Activated CD4-positive, alpha-beta memory T cell treated with anti-CD3 and anti-CD28 coated beads, Interleukin-2, amount 10 ng/mL, durations not matched to agents 7 days and 5 days (primary cell): ENCODE data around the gene MRGPRF. TPM values are rescaled to one million over a fixed set of nuclear protein-coding genes. Genes with fewer than 3 reads are reported as not detected.
"Not testable (repeated sequence)": the region's sequence is repeated elsewhere in the genome, so short reads cannot be mapped to it uniquely, and the experiment has no call there.

Experiments
- CTCF ChIA-PET: fragments of 350-600 bp; sonication (Branson Sonifier 250); formaldehyde crosslinking; loops from one replicate; lab custom pipeline; 2021; ENCODE audit warnings: antibody characterized with exemption, inconsistent platforms; lab: Charles Lee
- POLR2A ChIA-PET: fragments of 350-600 bp; sonication (Branson Sonifier 250); formaldehyde crosslinking; loops from one replicate; lab custom pipeline; 2021; ENCODE audit warnings: antibody characterized with exemption; lab: Charles Lee
- DNase-seq: peaks from one replicate; pipeline ENCODE4 v3.0.0-alpha.2; 2020
- H3K27ac Mint-ChIP-seq: one replicate; pipeline ENCODE4 v1.8.0; 2021; ENCODE audit warnings: mild to moderate bottlenecking, mixed read lengths
- H3K27me3 Mint-ChIP-seq: one replicate; pipeline ENCODE4 v1.8.0; 2021; ENCODE audit warnings: mixed read lengths
- H3K36me3 Mint-ChIP-seq: one replicate; pipeline ENCODE4 v1.8.0; 2021; ENCODE audit warnings: low read depth, mixed read lengths
- H3K4me1 Mint-ChIP-seq: one replicate; pipeline ENCODE4 v1.8.0; 2021; ENCODE audit warnings: mixed read lengths
- H3K4me3 Mint-ChIP-seq: one replicate; pipeline ENCODE4 v1.8.0; 2021; ENCODE audit warnings: mild to moderate bottlenecking, mixed read lengths
- H3K9me3 Mint-ChIP-seq: one replicate; pipeline ENCODE4 v1.8.0; 2021; ENCODE audit warnings: mixed read lengths
- total RNA-seq, 2 experiments: library from RNA; stranded (reverse); gene quantifications; one replicate each; pipeline ENCODE4 v1.2.3, GENCODE V29; 2021

Gene MRGPRF
- total RNA-seq, 2 experiments from 2014 or later: not detected

DNA sequence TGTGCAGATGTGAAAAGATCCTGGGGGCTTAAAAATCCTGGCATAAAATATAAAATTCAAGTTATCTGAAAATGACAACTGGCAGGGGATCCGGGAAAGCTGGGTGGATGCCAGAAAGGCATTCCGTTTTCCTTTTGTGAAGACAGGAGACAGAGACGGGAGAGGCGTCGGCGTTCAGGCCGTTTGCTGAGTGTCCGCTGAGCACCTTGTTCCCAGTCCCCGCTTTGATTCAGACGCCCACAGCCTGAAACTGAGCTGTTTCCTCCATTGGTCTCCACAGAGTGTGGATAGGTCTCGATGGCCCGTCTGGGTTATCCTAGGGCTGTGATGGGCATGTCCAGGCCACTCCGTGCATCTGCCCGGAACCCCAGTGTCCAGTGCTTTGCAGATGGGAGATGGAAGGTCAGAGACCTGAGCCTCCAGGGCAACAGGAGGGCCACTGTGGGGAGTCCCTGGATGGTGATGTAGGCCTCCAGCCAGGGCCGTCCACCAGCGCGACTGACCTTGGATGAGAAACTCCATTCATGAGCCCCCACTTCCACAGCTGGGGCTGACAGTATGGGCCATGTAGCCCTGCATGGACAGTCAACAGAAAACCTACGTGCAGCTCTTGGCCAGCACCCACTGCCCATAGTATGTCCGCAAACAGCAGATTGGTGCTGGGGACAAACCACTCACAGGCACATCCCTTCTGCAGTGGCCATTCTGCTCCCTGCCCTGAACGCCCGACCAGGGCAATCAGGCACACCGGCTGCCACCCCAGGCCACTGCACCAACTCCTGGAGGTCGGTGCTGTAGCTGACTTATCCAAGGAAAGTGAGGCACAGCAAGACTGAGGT is 11.6 kb downstream of the MRGPRF start:
- no peak overlapping the region for H3K27ac Mint-ChIP-seq
- POLR2A ChIA-PET: no interaction called here
- no peaks in the 10 kb centered on the region for H3K4me1 Mint-ChIP-seq
- no peak for DNase-seq
- H3K36me3 Mint-ChIP-seq: no peaks in the 10 kb centered on the region
- H3K9me3 Mint-ChIP-seq: no peaks in the 10 kb centered on the region
- no peak overlapping the region for H3K4me3 Mint-ChIP-seq
- CTCF ChIA-PET: no interaction called here
- H3K27me3 Mint-ChIP-seq: peaks cover 7% of the 10 kb centered on the region

DNA sequence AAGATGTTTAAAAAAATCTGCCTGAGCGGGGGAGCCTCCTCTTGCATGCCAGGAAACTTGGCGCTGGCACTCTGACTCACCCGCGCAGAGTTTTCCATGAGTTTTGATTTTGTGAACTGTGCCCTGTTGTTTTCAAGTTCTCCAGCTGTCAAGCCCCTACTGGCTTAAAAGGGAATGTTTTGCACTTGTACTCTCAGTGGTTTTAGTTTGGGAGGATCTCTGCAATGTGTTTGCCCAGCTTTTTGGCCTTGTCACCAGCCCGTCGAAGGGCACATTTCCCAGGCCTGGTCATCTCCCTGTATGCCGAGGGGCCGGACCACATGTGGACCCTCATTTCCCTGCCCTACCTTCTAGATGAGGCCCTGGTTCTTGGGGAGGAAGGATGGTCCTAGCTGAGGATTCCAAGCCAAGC is 12.2 kb downstream of the MRGPRF start:
- POLR2A ChIA-PET: no interaction called here
- H3K4me1 Mint-ChIP-seq: no peaks in the 10 kb centered on the region
- H3K4me3 Mint-ChIP-seq: no peak overlapping the region

DNA sequence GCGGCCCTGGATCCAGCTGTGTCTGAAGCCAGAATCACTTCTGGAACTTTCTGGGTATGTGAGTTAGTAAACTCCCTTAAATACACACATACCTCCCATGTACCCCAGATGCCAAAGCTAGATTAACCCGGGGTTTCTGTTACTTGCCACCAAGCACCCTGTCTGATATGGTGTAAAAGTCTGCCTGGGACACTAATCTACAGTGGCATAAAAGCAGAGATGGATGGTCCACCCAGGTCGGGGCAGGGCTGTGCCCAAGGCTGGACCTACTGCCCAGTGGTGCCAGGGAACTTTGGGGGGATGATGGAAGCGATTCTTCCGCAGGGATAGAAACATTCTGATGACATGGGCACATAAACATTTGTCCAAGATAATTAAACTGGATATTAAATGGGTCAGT is 12.7 kb downstream of the MRGPRF start:
- no peaks in the 10 kb centered on the region for H3K36me3 Mint-ChIP-seq
- CTCF ChIA-PET: no interaction called here
- H3K4me3 Mint-ChIP-seq: no peak overlapping the region
- H3K27ac Mint-ChIP-seq: no peak overlapping the region
- no peak for DNase-seq
- no peaks in the 10 kb centered on the region for H3K9me3 Mint-ChIP-seq
- POLR2A ChIA-PET: no interaction called here
- H3K4me1 Mint-ChIP-seq: no peaks in the 10 kb centered on the region
- peaks cover 7% of the 10 kb centered on the region for H3K27me3 Mint-ChIP-seq

More for the DNA sequence above, 12.2 kb downstream of the MRGPRF start:
- H3K9me3 Mint-ChIP-seq: no peaks in the 10 kb centered on the region
- CTCF ChIA-PET: no interaction called here
- peaks cover 7% of the 10 kb centered on the region for H3K27me3 Mint-ChIP-seq
- H3K36me3 Mint-ChIP-seq: no peaks in the 10 kb centered on the region
- H3K27ac Mint-ChIP-seq: no peak overlapping the region
- no peak for DNase-seq

DNA sequence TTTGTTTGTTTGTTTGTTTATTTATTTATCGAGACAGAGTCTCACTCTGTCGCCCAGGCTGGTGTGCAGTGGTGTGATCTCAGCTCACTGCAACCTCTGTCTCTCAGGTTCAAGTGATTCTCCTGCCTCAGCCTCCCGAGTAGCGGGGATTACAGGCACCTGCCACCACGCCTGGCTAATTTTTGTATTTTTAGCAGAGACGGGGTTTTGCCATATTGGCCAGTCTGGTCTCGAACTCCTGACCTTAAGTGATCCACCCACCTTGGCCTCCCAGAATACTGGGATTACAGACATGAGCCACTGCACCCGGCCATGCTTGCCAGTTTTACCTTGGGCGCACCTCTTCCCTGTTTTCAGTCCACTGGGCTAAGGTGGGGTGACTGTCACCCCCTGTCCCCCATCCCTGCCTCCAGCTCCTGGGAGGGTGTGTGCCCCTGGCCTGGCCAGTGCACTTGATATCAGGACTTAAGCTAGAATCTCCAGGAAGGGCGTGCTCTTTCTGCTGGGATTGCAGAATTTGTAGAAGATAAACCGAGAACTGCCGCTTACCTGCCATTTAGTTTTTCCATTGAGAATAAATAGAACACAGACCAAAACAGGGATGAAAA is 13.2 kb downstream of the MRGPRF start:
- H3K27me3 Mint-ChIP-seq, DNase-seq, H3K27ac Mint-ChIP-seq, CTCF ChIA-PET, H3K9me3 Mint-ChIP-seq, H3K4me3 Mint-ChIP-seq, H3K36me3 Mint-ChIP-seq, H3K4me1 Mint-ChIP-seq, POLR2A ChIA-PET: not testable (repeated sequence)

DNA sequence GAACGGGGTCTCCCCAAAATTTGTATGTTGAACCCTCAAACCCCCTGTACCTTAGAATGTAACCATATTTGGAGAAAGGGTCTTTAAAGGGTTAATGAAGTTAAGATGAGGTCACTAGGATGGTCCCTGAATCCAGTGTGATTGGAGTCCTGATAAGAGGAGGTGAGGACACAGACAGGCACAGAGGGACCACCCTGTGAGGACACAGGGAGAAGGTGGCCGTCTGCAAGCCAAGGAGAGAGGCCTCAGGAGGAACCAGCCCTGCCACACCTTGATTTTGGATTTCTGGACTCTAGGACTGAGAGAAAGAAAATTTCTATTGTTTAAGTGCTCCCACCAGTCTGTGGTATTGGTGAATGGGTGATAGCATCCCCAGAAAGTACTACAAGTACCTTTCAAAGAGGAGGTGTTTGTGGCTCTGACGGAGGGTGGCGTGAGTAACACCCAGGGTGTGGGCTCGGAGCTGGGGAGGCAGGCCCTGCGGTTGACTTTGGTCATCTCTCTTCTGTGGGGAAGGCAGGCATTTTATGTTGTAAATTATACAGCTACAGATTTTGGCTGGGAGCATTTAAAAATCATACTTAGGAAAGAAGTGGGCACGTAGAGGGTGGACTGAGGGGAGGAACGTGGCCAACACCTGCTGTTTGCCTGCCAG is 13.8 kb downstream of the MRGPRF start:
- no peak overlapping the region for H3K4me3 Mint-ChIP-seq

GRCh38 chr11:68998390-68998911 is 14.6 kb downstream of the MRGPRF start:
- CTCF ChIA-PET: no interaction called here
- DNase-seq: no peak
- H3K9me3 Mint-ChIP-seq: no peaks in the 10 kb centered on the region

More for the DNA sequence above, 13.8 kb downstream of the MRGPRF start:
- no peaks in the 10 kb centered on the region for H3K9me3 Mint-ChIP-seq
- POLR2A ChIA-PET: no interaction called here
- H3K36me3 Mint-ChIP-seq: no peaks in the 10 kb centered on the region
- H3K27ac Mint-ChIP-seq: no peak overlapping the region
- H3K4me1 Mint-ChIP-seq: no peaks in the 10 kb centered on the region
- DNase-seq: no peak
- H3K27me3 Mint-ChIP-seq: peaks cover 7% of the 10 kb centered on the region
- CTCF ChIA-PET: no interaction called here

GRCh38 chr11:68997995-68998348 is 15.1 kb downstream of the MRGPRF start:
- Mint-ChIP-seq H3K4me3 (no peak overlapping the region), H3K4me1 (no peaks in the 10 kb centered on the region), H3K9me3 (no peaks in the 10 kb centered on the region), H3K36me3 (no peaks in the 10 kb centered on the region), H3K27me3 (peaks cover 7% of the 10 kb centered on the region), H3K27ac (no peak overlapping the region)
- ChIA-PET POLR2A (no interaction called here), CTCF (no interaction called here)
- no peak for DNase-seq

More at GRCh38 chr11:68998390-68998911, 14.6 kb downstream of the MRGPRF start:
- H3K27ac Mint-ChIP-seq: no peak overlapping the region
- no peaks in the 10 kb centered on the region for H3K36me3 Mint-ChIP-seq
- peaks cover 7% of the 10 kb centered on the region for H3K27me3 Mint-ChIP-seq
- no peak overlapping the region for H3K4me3 Mint-ChIP-seq
- POLR2A ChIA-PET: no interaction called here
- no peaks in the 10 kb centered on the region for H3K4me1 Mint-ChIP-seq

GRCh38 chr11:68997124-68997994 is 15.7 kb downstream of the MRGPRF start:
- peaks cover 7% of the 10 kb centered on the region for H3K27me3 Mint-ChIP-seq
- CTCF ChIA-PET: no interaction called here

DNA sequence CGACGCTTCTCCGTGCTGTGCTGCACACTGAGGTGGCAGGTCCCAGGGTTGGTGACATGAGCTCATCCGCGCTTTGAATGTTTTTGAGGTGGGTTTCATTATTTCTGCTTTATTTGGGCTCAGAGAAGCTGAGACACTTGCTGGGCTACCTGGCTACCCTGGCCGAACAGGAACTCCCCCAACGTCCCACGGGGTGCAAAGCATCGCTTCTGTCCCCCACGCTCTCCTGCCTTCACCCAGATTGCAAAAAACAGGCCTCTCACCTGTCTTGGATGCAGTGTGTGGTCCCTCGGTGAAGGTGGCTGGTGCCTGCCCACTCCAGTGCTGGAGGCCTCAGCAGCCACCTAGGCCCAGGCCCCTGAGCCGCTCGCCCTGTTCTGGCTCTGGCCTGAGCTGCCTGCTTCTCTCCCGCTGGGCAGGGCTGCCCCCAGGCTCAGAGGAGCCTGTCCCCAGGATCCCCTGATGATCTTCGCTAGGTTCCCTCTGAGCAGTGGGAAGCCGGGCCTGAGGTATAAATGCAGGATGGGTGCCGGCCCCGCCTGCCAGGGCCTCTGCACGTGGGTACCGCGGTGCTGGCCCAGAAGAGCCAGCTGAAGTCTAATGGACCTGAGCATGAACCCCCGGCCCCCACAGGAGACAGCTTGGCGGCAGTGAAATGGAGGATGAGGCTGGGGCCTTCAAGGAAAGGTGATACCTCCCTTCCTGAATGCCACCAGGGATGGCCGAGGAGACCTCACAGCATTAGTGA is 16.5 kb downstream of the MRGPRF start:
- POLR2A ChIA-PET: no interaction called here
- CTCF ChIA-PET: no interaction called here
- Mint-ChIP-seq H3K4me3 (no peak overlapping the region), H3K27me3 (peaks cover 9% of the 10 kb centered on the region), H3K4me1 (no peaks in the 10 kb centered on the region), H3K9me3 (no peaks in the 10 kb centered on the region), H3K36me3 (no peaks in the 10 kb centered on the region), H3K27ac (no peak overlapping the region)
- DNase-seq: no peak

More at GRCh38 chr11:68997124-68997994, 15.7 kb downstream of the MRGPRF start:
- H3K4me3 Mint-ChIP-seq: no peak overlapping the region
- no peaks in the 10 kb centered on the region for H3K9me3 Mint-ChIP-seq
- no peaks in the 10 kb centered on the region for H3K36me3 Mint-ChIP-seq
- H3K27ac Mint-ChIP-seq: no peak overlapping the region
- no peak for DNase-seq
- POLR2A ChIA-PET: no interaction called here
- H3K4me1 Mint-ChIP-seq: no peaks in the 10 kb centered on the region

DNA sequence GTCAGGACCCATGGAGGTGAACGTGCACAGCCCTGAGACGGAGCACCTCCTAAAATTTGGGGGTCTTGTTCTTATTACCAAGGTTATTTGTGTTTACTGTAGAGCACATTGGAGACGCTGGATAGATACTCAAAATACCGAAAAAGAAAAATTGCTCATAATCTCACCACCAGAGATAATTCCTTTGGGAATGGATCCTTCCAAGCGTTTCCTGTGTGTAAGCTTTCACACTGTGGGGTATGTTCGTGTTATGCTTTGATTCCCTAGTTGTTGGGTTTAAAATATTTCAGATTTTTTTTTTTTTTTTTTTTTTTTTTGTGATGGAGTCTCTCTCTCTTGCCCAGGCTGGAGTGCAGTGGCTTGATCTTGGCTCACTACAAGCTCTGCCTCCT is 18.2 kb downstream of the MRGPRF start:
- no peaks in the 10 kb centered on the region for H3K9me3 Mint-ChIP-seq
- H3K27ac Mint-ChIP-seq: no peak overlapping the region
- peaks cover 11% of the 10 kb centered on the region for H3K27me3 Mint-ChIP-seq
- DNase-seq: no peak
- no peaks in the 10 kb centered on the region for H3K36me3 Mint-ChIP-seq
- ChIA-PET CTCF (no interaction called here), POLR2A (no interaction called here)
- no peak overlapping the region for H3K4me3 Mint-ChIP-seq
- H3K4me1 Mint-ChIP-seq: peaks cover 5% of the 10 kb centered on the region

GRCh38 chr11:68994161-68994893 is 18.7 kb downstream of the MRGPRF start:
- Mint-ChIP-seq H3K27me3 (peaks cover 12% of the 10 kb centered on the region), H3K27ac (no peak overlapping the region), H3K4me3 (no peak overlapping the region), H3K4me1 (peaks cover 5% of the 10 kb centered on the region), H3K36me3 (no peaks in the 10 kb centered on the region), H3K9me3 (no peaks in the 10 kb centered on the region)
- DNase-seq: no peak
- POLR2A ChIA-PET: no interaction called here
- CTCF ChIA-PET: interaction anchor here (0.6 kb wide), 1 partner anchor 10 kb away, joined by 3 read pairs; no protein-coding TSS in a partner anchor

GRCh38 chr11:68993546-68993945 is 19.5 kb downstream of the MRGPRF start:
- H3K27ac Mint-ChIP-seq: no peak overlapping the region
- H3K4me3 Mint-ChIP-seq: no peak overlapping the region
- ChIA-PET POLR2A (no interaction called here), CTCF (no interaction called here)
- no peaks in the 10 kb centered on the region for H3K36me3 Mint-ChIP-seq
- H3K9me3 Mint-ChIP-seq: no peaks in the 10 kb centered on the region
- H3K27me3 Mint-ChIP-seq: peaks cover 10% of the 10 kb centered on the region
- peaks cover 5% of the 10 kb centered on the region for H3K4me1 Mint-ChIP-seq
- DNase-seq: no peak
